ENCODE data around the gene BDKRB2. TPM values are rescaled to one million over a fixed set of nuclear protein-coding genes. Genes with fewer than 3 reads are reported as not detected.

The BDKRB2 gene
- total RNA-seq, 1 experiment from 2014 or later, result 0.15 TPM

GRCh38 chr14:96162741-96163140 lies 41.9 kb upstream of the BDKRB2 start:
- Histone ChIP-seq H2BK5ac (ENCODE audit: insufficient read length, low read length) (no peak overlapping the region), H3K27me3 (ENCODE audit: insufficient read depth, low read length) (no peaks in the 10 kb centered on the region; the same call in 1 of the 2 replicates), H3K14ac (ENCODE audit: insufficient read depth, low read length) (no peak overlapping the region), H2AFZ (ENCODE audit: low read length) (no peak overlapping the region), H3T11ph (ENCODE audit: low read length) (no peak overlapping the region), H4K5ac (ENCODE audit: insufficient read length, low read depth, low read length) (no peak overlapping the region), H3K9ac (ENCODE audit: extremely low read depth, insufficient read length, low read length) (no peak overlapping the region), H3K27ac (ENCODE audit: insufficient read length, low read depth, low read length) (no peak overlapping the region), H4K91ac (ENCODE audit: insufficient read length, low read depth, low read length) (no peak overlapping the region), H3K9me3 (ENCODE audit: control insufficient read depth, low read depth, low read length) (no peaks in the 10 kb centered on the region), H4K20me1 (ENCODE audit: control insufficient read depth, insufficient read depth, insufficient read length) (no peaks in the 10 kb centered on the region), H3K18ac (ENCODE audit: insufficient read length, low read depth, low read length) (no peak overlapping the region), H3K56ac (ENCODE audit: insufficient read length, low read depth, low read length) (no peak overlapping the region), H2AK5ac (ENCODE audit: insufficient read length, low read length) (no peak overlapping the region), H3K4me1 (ENCODE audit: insufficient read depth, low read length) (no peaks in the 10 kb centered on the region), H3K79me2 (ENCODE audit: insufficient read depth, low read length) (no peaks in the 10 kb centered on the region), H2BK12ac (ENCODE audit: insufficient read length, low read depth, low read length) (no peak overlapping the region), H2BK15ac (ENCODE audit: low read depth, low read length) (no peak overlapping the region), H4K8ac (replicated peaks; ENCODE audit: insufficient read length, low read depth, low read length) (no peak overlapping the region), H3K4ac (ENCODE audit: low read depth, low read length) (no peak overlapping the region), H3K23ac (ENCODE audit: insufficient read length, low read depth, low read length) (no peak overlapping the region), H2BK120ac (ENCODE audit: low read depth, low read length, poor library complexity, severe bottlenecking) (no peak overlapping the region), H3K23me2 (ENCODE audit: insufficient read length, low read depth, low read length, poor library complexity, severe bottlenecking) (no peaks in the 10 kb centered on the region), H3K79me1 (ENCODE audit: insufficient read depth, low read depth, low read length, poor library complexity, severe bottlenecking) (no peaks in the 10 kb centered on the region), H3K4me2 (ENCODE audit: insufficient read depth, insufficient read length, low read length) (no peak overlapping the region), H2BK20ac (ENCODE audit: low read depth, low read length, poor library complexity, severe bottlenecking) (no peak overlapping the region)
- Mint-ChIP-seq H3K36me3 (ENCODE audit: insufficient read depth in 1 of 3, low read depth in 3 of 3) (no peaks in the 10 kb centered on the region), H3K27ac (0 out of 7 replicates have a peak overlapping the region, but pooled peaks of 1 of the 3 experiments have one; percentile 26), H3K4me3 (no peak overlapping the region), H3K27me3 (ENCODE audit: low read depth) (peaks cover 4% of the 10 kb centered on the region), H3K4me1 (peaks cover 0 to 3% of the 10 kb centered on the region in 2 experiments; a peak in 1 of 4 replicates), H3K9me3 (no peaks in the 10 kb centered on the region)
- DNase-seq, result peak; percentile 3
- TF ChIP-seq, protein P1, sequence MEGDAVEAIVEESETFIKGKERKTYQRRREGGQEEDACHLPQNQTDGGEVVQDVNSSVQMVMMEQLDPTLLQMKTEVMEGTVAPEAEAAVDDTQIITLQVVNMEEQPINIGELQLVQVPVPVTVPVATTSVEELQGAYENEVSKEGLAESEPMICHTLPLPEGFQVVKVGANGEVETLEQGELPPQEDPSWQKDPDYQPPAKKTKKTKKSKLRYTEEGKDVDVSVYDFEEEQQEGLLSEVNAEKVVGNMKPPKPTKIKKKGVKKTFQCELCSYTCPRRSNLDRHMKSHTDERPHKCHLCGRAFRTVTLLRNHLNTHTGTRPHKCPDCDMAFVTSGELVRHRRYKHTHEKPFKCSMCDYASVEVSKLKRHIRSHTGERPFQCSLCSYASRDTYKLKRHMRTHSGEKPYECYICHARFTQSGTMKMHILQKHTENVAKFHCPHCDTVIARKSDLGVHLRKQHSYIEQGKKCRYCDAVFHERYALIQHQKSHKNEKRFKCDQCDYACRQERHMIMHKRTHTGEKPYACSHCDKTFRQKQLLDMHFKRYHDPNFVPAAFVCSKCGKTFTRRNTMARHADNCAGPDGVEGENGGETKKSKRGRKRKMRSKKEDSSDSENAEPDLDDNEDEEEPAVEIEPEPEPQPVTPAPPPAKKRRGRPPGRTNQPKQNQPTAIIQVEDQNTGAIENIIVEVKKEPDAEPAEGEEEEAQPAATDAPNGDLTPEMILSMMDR (conservative IDR thresholded peaks at IDR 0.05), result no peak
- no CpG with 5 or more reads among the region's 4 CpGs for WGBS (ENCODE audit: extremely low coverage, insufficient read length, low lambda C conversion rate)
